Measurements from ENCODE around the gene CORO1C.

GRCh38 chr12:108693751-108694150 lies 37.6 kb downstream of the CORO1C start:
- no peak for TF ChIP-seq TAF1 (IDR thresholded peaks at IDR 0.05; ENCODE audit: control insufficient read depth, extremely low read depth, insufficient read depth, low read length, severe bottlenecking)
- TF ChIP-seq SMAD2 (IDR thresholded peaks at IDR 0.05; ENCODE audit: low read depth, low read length), result no peak
- TF ChIP-seq ZNF175 (CRISPR knock-in tag; IDR thresholded peaks at IDR 0.05; ENCODE audit: low read depth), result no peak
- TF ChIP-seq ZBTB2 (IDR thresholded peaks at IDR 0.05), result no peak
- TF ChIP-seq CBFB (CRISPR knock-in tag; IDR thresholded peaks at IDR 0.05), result no peak
